B cell (primary cell): ENCODE measurements around the gene ADAP1.

ENCODE experiments used
- EZH2 ChIP-seq: IDR thresholded peaks from 2 replicates; pipeline ENCODE4 v1.6.1; 2012; ENCODE audit warnings: borderline replicate concordance, low read depth, mild to moderate bottlenecking, moderate library complexity, low read length; ENCODE audit not compliant: insufficient read depth, poor library complexity, severe bottlenecking
- TF ChIP-seq, protein P1 (sequence below): fragments of 200-600 bp; IDR thresholded peaks from one replicate; pipeline ENCODE4 v1.8.0; 2022; ENCODE audit warnings: antibody characterized with exemption, mild to moderate bottlenecking

DNA sequence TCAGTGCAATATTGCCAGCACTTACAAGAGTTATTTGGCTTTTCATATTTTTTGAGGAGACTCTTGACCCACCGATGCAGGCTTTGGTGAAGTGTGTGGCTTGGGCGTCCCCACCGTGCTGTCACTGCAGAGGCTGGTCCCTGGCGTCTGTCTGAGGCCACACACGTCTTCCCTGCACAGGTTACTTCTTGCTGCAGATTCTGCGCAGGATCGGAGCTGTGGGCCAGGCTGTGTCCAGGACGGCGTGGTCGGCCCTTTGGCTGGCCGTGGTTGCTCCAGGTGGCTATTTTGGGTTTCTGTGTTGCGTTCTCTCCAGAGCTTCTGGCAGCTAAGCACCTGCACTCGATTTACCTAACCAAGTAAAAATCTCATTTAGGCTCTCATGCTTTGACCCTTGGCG lies 103.3 kb downstream of the ADAP1 start:
- no peak for TF ChIP-seq EZH2
- TF ChIP-seq, protein P1, sequence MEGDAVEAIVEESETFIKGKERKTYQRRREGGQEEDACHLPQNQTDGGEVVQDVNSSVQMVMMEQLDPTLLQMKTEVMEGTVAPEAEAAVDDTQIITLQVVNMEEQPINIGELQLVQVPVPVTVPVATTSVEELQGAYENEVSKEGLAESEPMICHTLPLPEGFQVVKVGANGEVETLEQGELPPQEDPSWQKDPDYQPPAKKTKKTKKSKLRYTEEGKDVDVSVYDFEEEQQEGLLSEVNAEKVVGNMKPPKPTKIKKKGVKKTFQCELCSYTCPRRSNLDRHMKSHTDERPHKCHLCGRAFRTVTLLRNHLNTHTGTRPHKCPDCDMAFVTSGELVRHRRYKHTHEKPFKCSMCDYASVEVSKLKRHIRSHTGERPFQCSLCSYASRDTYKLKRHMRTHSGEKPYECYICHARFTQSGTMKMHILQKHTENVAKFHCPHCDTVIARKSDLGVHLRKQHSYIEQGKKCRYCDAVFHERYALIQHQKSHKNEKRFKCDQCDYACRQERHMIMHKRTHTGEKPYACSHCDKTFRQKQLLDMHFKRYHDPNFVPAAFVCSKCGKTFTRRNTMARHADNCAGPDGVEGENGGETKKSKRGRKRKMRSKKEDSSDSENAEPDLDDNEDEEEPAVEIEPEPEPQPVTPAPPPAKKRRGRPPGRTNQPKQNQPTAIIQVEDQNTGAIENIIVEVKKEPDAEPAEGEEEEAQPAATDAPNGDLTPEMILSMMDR = no peak
